ENCODE data around the gene C15orf62.

The C15orf62 gene

DNA sequence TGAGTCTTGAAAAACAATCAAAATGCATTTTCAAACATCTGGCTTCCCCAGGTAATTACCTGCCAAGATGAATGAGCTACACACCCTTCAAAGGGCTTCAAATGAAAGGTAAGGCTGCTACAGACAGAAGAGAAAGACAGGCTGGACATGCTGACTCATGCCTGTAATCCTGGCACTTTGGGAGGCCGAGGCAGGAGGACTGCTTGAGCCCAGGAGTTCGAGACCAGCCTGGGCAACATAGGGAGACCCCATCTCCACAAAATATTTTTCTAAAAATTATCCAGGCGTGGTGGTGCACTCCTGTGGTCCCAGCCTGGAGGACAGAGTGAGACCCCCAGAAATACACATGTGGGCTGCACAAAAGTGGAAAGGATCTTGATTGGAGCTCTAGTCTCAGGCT, 22.6 kb downstream of the C15orf62 start:
- peaks cover 15% of the 10 kb centered on the region for H3K4me1 ChIP-seq (ENCODE audit: control insufficient read depth, insufficient read depth, low read depth, low read length)
- no peak overlapping the region for H3K23ac ChIP-seq (ENCODE audit: low read length in 2 of 2)
- no peak for DNase-seq
- no peak overlapping the region for H3K18ac ChIP-seq (ENCODE audit: low read depth in 1 of 2, low read length in 2 of 2)
- peak overlapping the region; percentile 76 for H2AK5ac ChIP-seq (ENCODE audit: low read length, severe bottlenecking)
- no peak overlapping the region for H4K8ac ChIP-seq (ENCODE audit: low read length)
- no peak overlapping the region for H3K9ac ChIP-seq (ENCODE audit: low read length)
- H3K79me1 ChIP-seq (replicated peaks; ENCODE audit: low read length, poor library complexity, severe bottlenecking) = peaks cover 33% of the 10 kb centered on the region
- peaks cover 5% of the 10 kb centered on the region in 2 experiments for H3K36me3 ChIP-seq (ENCODE audit: control insufficient read depth in 1 of 2, insufficient read depth in 2 of 2, low read depth in 1 of 2, low read length in 2 of 2)
- H3K27me3 ChIP-seq (ENCODE audit: control insufficient read depth in 1 of 2, insufficient read depth in 1 of 2, low read length in 2 of 2) = no peaks in the 10 kb centered on the region
- H2BK15ac ChIP-seq (ENCODE audit: low read depth, poor library complexity, severe bottlenecking) = no peak overlapping the region
- no peak overlapping the region for H3K14ac ChIP-seq (ENCODE audit: low read length in 2 of 2)
- no peak overlapping the region for H3K4me3 ChIP-seq (ENCODE audit: insufficient read depth in 1 of 2, low read depth in 1 of 2, low read length in 2 of 2)
- H3K4ac ChIP-seq (ENCODE audit: low read depth in 1 of 2, low read length in 2 of 2) = no peak overlapping the region
- no peak overlapping the region for H3K27ac ChIP-seq (ENCODE audit: low read length, poor library complexity, severe bottlenecking)
- WGBS = 95% methylated on average over 3 of the region's 3 CpGs
- no peak overlapping the region for H4K91ac ChIP-seq (ENCODE audit: low read length)
- no peak overlapping the region for H3K4me2 ChIP-seq (ENCODE audit: low read length, poor library complexity, severe bottlenecking)
- no peak overlapping the region for H2BK12ac ChIP-seq (ENCODE audit: low read length in 2 of 2)
- no peak overlapping the region for H2AFZ ChIP-seq (ENCODE audit: low read depth, low read length)
- H2BK5ac ChIP-seq (ENCODE audit: low read depth, low read length, poor library complexity, severe bottlenecking) = no peak overlapping the region
- H3K9me3 ChIP-seq (ENCODE audit: control insufficient read depth, low read length) = no peaks in the 10 kb centered on the region
- H2BK120ac ChIP-seq (ENCODE audit: low read depth, low read length) = no peak overlapping the region

DNA sequence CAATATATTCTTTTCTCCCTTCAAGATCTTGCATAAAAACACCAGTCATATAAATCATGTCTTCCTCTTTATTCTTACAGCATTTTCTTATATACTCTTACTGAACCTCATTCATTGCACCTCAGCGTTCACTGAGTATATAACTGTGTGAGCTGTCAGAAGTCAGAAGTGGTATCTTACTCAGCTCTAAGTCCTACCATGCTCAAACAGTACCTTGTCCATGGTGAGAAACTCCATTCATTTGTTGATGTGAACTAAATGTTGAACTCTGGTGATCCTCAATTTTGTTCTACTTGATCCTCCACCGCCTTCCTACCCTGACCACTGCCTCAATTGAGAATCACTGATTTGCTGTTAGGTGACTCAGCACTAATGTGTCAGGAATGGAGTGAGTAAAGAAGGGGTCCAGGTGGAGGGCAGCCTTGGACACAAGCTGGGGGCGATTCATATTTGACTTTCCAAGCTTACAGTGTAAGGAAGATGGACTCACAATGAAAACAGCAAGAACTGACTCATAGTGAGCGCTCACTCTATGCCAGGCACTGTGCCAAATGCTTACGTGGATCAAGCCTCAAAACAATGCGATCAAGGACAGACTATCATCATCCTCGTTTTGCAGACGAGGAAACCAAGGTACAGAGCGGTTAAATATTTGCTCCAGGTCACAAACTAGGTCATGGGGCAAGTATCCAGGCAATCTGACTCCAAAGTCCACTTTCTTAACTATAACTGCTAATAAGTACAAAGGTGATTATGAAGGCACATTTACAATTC, 23.6 kb downstream of the C15orf62 start:
- H3K4ac ChIP-seq (ENCODE audit: low read depth in 1 of 2, low read length in 2 of 2) = no peak overlapping the region
- no peak overlapping the region for H2BK12ac ChIP-seq (ENCODE audit: low read length in 2 of 2)
- H2BK15ac ChIP-seq (ENCODE audit: low read depth, poor library complexity, severe bottlenecking) = no peak overlapping the region
- no peak overlapping the region for H3K14ac ChIP-seq (ENCODE audit: low read length in 2 of 2)
- no peak overlapping the region for H2AFZ ChIP-seq (ENCODE audit: low read depth, low read length)
- no peaks in the 10 kb centered on the region for H3K9me3 ChIP-seq (ENCODE audit: control insufficient read depth, low read length)
- no peak overlapping the region for H3K23ac ChIP-seq (ENCODE audit: low read length in 2 of 2)
- no peak overlapping the region for H2AK5ac ChIP-seq (ENCODE audit: low read length, severe bottlenecking)
- H3K9ac ChIP-seq (ENCODE audit: low read length) = peak overlapping the region; percentile 26
- no peak overlapping the region for H2BK5ac ChIP-seq (ENCODE audit: low read depth, low read length, poor library complexity, severe bottlenecking)
- no peak overlapping the region for H2BK120ac ChIP-seq (ENCODE audit: low read depth, low read length)
- H3K4me3 ChIP-seq (ENCODE audit: insufficient read depth in 1 of 2, low read depth in 1 of 2, low read length in 2 of 2) = peak overlapping the region in 1 of 2 experiments; percentile 30
- 39% methylated on average over 8 of the region's 9 CpGs for WGBS
- DNase-seq = peak; percentile 89
- H4K91ac ChIP-seq (ENCODE audit: low read length) = no peak overlapping the region
- peak overlapping the region; percentile 21 for H3K4me2 ChIP-seq (ENCODE audit: low read length, poor library complexity, severe bottlenecking)
- H3K36me3 ChIP-seq (ENCODE audit: control insufficient read depth in 1 of 2, insufficient read depth in 2 of 2, low read depth in 1 of 2, low read length in 2 of 2) = peaks cover 5% of the 10 kb centered on the region in 2 experiments
- peak overlapping the region in 1 of 2 experiments; percentile 28 for H3K18ac ChIP-seq (ENCODE audit: low read depth in 1 of 2, low read length in 2 of 2)
- peak overlapping the region; percentile 71 for H3K27ac ChIP-seq (ENCODE audit: low read length, poor library complexity, severe bottlenecking)
- H4K8ac ChIP-seq (ENCODE audit: low read length) = no peak overlapping the region
- no peaks in the 10 kb centered on the region for H3K27me3 ChIP-seq (ENCODE audit: control insufficient read depth in 1 of 2, insufficient read depth in 1 of 2, low read length in 2 of 2)
- H3K79me1 ChIP-seq (replicated peaks; ENCODE audit: low read length, poor library complexity, severe bottlenecking) = peaks cover 30% of the 10 kb centered on the region
- peaks cover 8% of the 10 kb centered on the region for H3K4me1 ChIP-seq (ENCODE audit: control insufficient read depth, insufficient read depth, low read depth, low read length)

DNA sequence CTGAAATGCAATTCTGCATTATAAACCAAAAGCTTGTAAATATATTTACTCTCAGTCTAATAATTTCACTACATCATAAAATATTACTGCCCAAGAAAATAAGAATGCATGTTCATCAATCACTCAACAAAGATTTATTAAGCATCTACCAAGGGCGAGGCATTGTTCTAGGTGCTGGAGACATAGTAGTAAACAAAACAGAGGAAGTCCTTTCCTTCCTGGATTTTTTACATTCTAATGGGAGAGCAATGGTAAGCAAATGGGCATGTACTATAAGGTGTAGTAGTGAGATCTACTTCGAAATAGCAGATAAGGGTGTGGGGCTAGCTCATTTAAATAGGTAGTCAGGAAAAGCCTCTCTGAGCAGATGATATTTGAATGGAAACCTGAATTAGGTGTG, 26.3 kb downstream of the C15orf62 start:
- Histone ChIP-seq H2AFZ (ENCODE audit: low read depth, low read length) (no peak overlapping the region), H2BK15ac (ENCODE audit: low read depth, poor library complexity, severe bottlenecking) (no peak overlapping the region), H3K23ac (ENCODE audit: low read length in 2 of 2) (no peak overlapping the region), H3K4me2 (ENCODE audit: low read length, poor library complexity, severe bottlenecking) (no peak overlapping the region), H3K14ac (ENCODE audit: low read length in 2 of 2) (no peak overlapping the region), H3K27me3 (ENCODE audit: control insufficient read depth in 1 of 2, insufficient read depth in 1 of 2, low read length in 2 of 2) (no peaks in the 10 kb centered on the region), H2BK12ac (ENCODE audit: low read length in 2 of 2) (no peak overlapping the region), H2BK5ac (ENCODE audit: low read depth, low read length, poor library complexity, severe bottlenecking) (no peak overlapping the region), H3K27ac (ENCODE audit: low read length, poor library complexity, severe bottlenecking) (no peak overlapping the region), H2AK5ac (ENCODE audit: low read length, severe bottlenecking) (no peak overlapping the region), H3K4me1 (ENCODE audit: control insufficient read depth, insufficient read depth, low read depth, low read length) (peaks cover 6% of the 10 kb centered on the region), H3K18ac (ENCODE audit: low read depth in 1 of 2, low read length in 2 of 2) (no peak overlapping the region), H4K91ac (ENCODE audit: low read length) (no peak overlapping the region), H3K4ac (ENCODE audit: low read depth in 1 of 2, low read length in 2 of 2) (no peak overlapping the region), H2BK120ac (ENCODE audit: low read depth, low read length) (no peak overlapping the region), H3K9ac (ENCODE audit: low read length) (no peak overlapping the region), H3K4me3 (ENCODE audit: insufficient read depth in 1 of 2, low read depth in 1 of 2, low read length in 2 of 2) (no peak overlapping the region), H4K8ac (ENCODE audit: low read length) (no peak overlapping the region), H3K79me1 (replicated peaks; ENCODE audit: low read length, poor library complexity, severe bottlenecking) (peaks cover 31% of the 10 kb centered on the region), H3K36me3 (ENCODE audit: control insufficient read depth in 1 of 2, insufficient read depth in 2 of 2, low read depth in 1 of 2, low read length in 2 of 2) (peaks cover 5 to 8% of the 10 kb centered on the region in 2 experiments), H3K9me3 (ENCODE audit: control insufficient read depth, low read length) (no peaks in the 10 kb centered on the region)
- 83% methylated on average over 2 of the region's 2 CpGs for WGBS
- no peak for DNase-seq

DNA sequence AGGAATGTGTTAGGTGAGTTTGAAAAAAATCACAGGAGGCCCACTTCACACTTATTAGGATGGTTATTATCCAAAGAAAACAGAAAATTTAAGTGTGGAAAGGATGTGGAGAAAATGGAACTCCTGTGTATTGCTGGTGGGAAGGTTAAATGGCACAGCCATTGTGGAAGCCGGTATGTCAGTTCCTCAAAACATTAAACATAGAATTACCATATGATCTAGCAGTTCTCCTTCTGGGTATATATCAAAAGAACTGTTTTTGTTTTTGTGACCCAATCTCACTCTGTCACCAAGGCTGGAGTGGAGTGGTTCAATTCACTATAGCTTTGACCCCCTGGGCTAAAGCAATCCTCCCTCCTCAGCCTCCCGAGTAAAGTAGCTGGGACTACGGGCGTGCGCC, 26.7 kb downstream of the C15orf62 start:
- peaks cover 1 to 10% of the 10 kb centered on the region in 2 experiments for H3K36me3 ChIP-seq (ENCODE audit: control insufficient read depth in 1 of 2, insufficient read depth in 2 of 2, low read depth in 1 of 2, low read length in 2 of 2)
- H3K23ac ChIP-seq (ENCODE audit: low read length in 2 of 2) = no peak overlapping the region
- no peak overlapping the region for H4K8ac ChIP-seq (ENCODE audit: low read length)
- no peak overlapping the region for H2BK15ac ChIP-seq (ENCODE audit: low read depth, poor library complexity, severe bottlenecking)
- H3K27me3 ChIP-seq (ENCODE audit: control insufficient read depth in 1 of 2, insufficient read depth in 1 of 2, low read length in 2 of 2) = no peaks in the 10 kb centered on the region
- no peak overlapping the region for H3K4ac ChIP-seq (ENCODE audit: low read depth in 1 of 2, low read length in 2 of 2)
- no peak overlapping the region for H3K14ac ChIP-seq (ENCODE audit: low read length in 2 of 2)
- no peak overlapping the region for H4K91ac ChIP-seq (ENCODE audit: low read length)
- H3K9ac ChIP-seq (ENCODE audit: low read length) = no peak overlapping the region
- no peak overlapping the region for H2BK5ac ChIP-seq (ENCODE audit: low read depth, low read length, poor library complexity, severe bottlenecking)
- H3K4me2 ChIP-seq (ENCODE audit: low read length, poor library complexity, severe bottlenecking) = no peak overlapping the region
- no peak overlapping the region for H3K18ac ChIP-seq (ENCODE audit: low read depth in 1 of 2, low read length in 2 of 2)
- no peak overlapping the region for H2AK5ac ChIP-seq (ENCODE audit: low read length, severe bottlenecking)
- no peak overlapping the region for H2BK12ac ChIP-seq (ENCODE audit: low read length in 2 of 2)
- no peak overlapping the region for H2AFZ ChIP-seq (ENCODE audit: low read depth, low read length)
- no peak overlapping the region for H2BK120ac ChIP-seq (ENCODE audit: low read depth, low read length)
- H3K4me3 ChIP-seq (ENCODE audit: insufficient read depth in 1 of 2, low read depth in 1 of 2, low read length in 2 of 2) = no peak overlapping the region
- no peaks in the 10 kb centered on the region for H3K9me3 ChIP-seq (ENCODE audit: control insufficient read depth, low read length)
- H3K27ac ChIP-seq (ENCODE audit: low read length, poor library complexity, severe bottlenecking) = no peak overlapping the region
- peaks cover 31% of the 10 kb centered on the region for H3K79me1 ChIP-seq (replicated peaks; ENCODE audit: low read length, poor library complexity, severe bottlenecking)
- WGBS = 97% methylated on average over 4 of the region's 5 CpGs
- peaks cover 6% of the 10 kb centered on the region for H3K4me1 ChIP-seq (ENCODE audit: control insufficient read depth, insufficient read depth, low read depth, low read length)
- no peak for DNase-seq
